NCI-H1417 treated with DMSO at 0.1 percent for 48 hours (cell line): Measurements from ENCODE around the gene IPO9.
"Not testable (repeated sequence)": the region's sequence is repeated elsewhere in the genome, so short reads cannot be mapped to it uniquely, and the experiment has no call there.

Source experiments
- DNase-seq: peaks from one replicate; lab custom pipeline; 2025; lab: John Stamatoyannopoulos, UW

Gene IPO9

GRCh38 chr1:201809876-201810275 lies 19.1 kb upstream of the IPO9 start:
- no peak for DNase-seq

GRCh38 chr1:201810466-201811216 lies 18.3 kb upstream of the IPO9 start:
- no peak for DNase-seq

- DNase-seq, result no peak
Observed at GRCh38 chr1:201813226-201813625, 15.7 kb upstream of the IPO9 start.

- no peak for DNase-seq
Observed at GRCh38 chr1:201816309-201816854, 12.6 kb upstream of the IPO9 start.

GRCh38 chr1:201818971-201819750 lies 9.8 kb upstream of the IPO9 start:
- no peak for DNase-seq

GRCh38 chr1:201820413-201820812 lies 8.5 kb upstream of the IPO9 start:
- DNase-seq, result no peak

- no peak for DNase-seq
Observed at GRCh38 chr1:201825245-201825644, 3.7 kb upstream of the IPO9 start.

GRCh38 chr1:201826830-201827229 lies 2.1 kb upstream of the IPO9 start:
- DNase-seq, result no peak

- DNase-seq, result no peak
Observed at GRCh38 chr1:201827321-201828216, 1.4 kb upstream of the IPO9 start.

GRCh38 chr1:201828217-201828819 lies 639 bp upstream of the IPO9 start:
- DNase-seq, result no peak

GRCh38 chr1:201831371-201831770 lies 2.4 kb downstream of the IPO9 start:
- DNase-seq, result no peak

GRCh38 chr1:201834621-201835020 lies 5.7 kb downstream of the IPO9 start:
- DNase-seq, result no peak

GRCh38 chr1:201838381-201838780 lies 9.4 kb downstream of the IPO9 start:
- no peak for DNase-seq

- DNase-seq, result not testable (repeated sequence)
Observed at GRCh38 chr1:201839089-201839488, 10.1 kb downstream of the IPO9 start.

GRCh38 chr1:201840055-201840454 lies 11.1 kb downstream of the IPO9 start:
- no peak for DNase-seq

- DNase-seq, result no peak
Observed at GRCh38 chr1:201840490-201840889, 11.5 kb downstream of the IPO9 start.

GRCh38 chr1:201841265-201841912 lies 12.4 kb downstream of the IPO9 start:
- no peak for DNase-seq

GRCh38 chr1:201842472-201843027 lies 13.6 kb downstream of the IPO9 start:
- DNase-seq, result no peak

- DNase-seq, result no peak
Observed at GRCh38 chr1:201845331-201846083, 16.6 kb downstream of the IPO9 start.

GRCh38 chr1:201847150-201847549 lies 18.2 kb downstream of the IPO9 start:
- no peak for DNase-seq
